Fibroblast of lung (primary cell): ENCODE data around the gene NEK7.

ENCODE experiments used
- CTCF ChIP-seq, 2 donors: IDR thresholded peaks in 1 of 2; conservative IDR thresholded peaks in 1 of 2; 1 replicate in 1 of 2; 2 replicates in 1 of 2; pipeline ENCODE4 v1.5.1; 2011 to 2012; ENCODE audit warnings: low read length in 2 of 2, control low read depth in 1 of 2, inconsistent platforms in 1 of 2, low read depth in 1 of 2, mild to moderate bottlenecking in 1 of 2
- EZH2 ChIP-seq: IDR thresholded peaks from 2 replicates; pipeline ENCODE4 v1.5.1; 2012; ENCODE audit warnings: low read length, control low read depth, mild to moderate bottlenecking; ENCODE audit errors: missing control alignments

GRCh38 chr1:198203434-198203833 lies 46.6 kb downstream of the NEK7 start:
- no peak for TF ChIP-seq CTCF (conservative IDR thresholded peaks at IDR 0.05 in 1 of 2, IDR thresholded peaks at IDR 0.05 in 1 of 2; ENCODE audit: low read depth in 1 of 2, low read length in 2 of 2)
- no peak for TF ChIP-seq EZH2
